ENCODE data around the gene ZNF491. TPM values are rescaled to one million over a fixed set of nuclear protein-coding genes. Genes with fewer than 3 reads are reported as not detected.
"Not testable (repeated sequence)": the region's sequence is repeated elsewhere in the genome, so short reads cannot be mapped to it uniquely, and the experiment has no call there.

ZNF491 gene
- polyA plus RNA-seq, 3 donors: 0.22 to 1.0 (median 0.58) TPM

DNA sequence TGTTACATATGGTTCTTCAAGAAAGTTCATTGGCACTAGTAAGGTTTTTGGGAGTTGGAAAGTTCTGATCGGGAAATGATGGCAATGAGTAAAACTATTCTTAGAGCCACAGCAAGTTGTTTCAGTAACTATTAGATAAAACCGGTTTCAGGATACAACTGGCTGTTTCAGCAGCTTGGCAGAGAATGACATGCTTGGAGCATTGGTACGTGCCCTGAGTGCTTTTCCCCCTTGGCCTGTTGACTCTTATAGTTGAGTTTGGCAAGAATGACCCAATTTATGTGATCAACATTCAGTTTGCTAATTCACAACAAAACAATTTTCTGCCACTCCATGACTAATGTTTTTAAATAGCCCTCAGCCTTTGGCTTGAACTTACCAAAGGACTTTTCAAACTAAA is 10.8 kb upstream of the ZNF491 start:
- 78 to 89% (median 84%) methylated on average over 3 of the region's 3 CpGs for WGBS, 3 donors

DNA sequence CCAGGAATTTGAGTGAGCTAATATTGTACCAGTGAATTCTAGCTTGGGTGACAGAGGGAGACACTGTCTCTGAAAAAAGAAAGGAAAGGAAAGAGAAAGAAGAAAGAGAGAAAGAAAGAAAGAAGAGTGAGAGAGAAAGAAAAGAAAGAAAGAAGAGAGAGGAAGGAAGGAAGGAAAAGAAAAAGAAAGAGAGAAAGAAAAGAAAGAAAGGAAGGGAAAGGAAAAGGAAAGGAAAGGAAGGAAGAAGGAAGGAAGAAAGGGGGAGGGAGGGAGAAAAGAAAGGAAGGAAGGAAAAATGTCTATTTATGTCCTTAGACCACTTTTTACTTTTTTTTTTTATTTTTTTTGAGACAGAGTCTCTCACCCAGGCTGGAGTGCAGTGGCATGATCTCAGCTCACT is 5.4 kb upstream of the ZNF491 start:
- H3K27ac ChIP-seq (ENCODE audit: low read depth, low read length): no peak overlapping the region

More for the DNA sequence above, 10.8 kb upstream of the ZNF491 start:
- no peak overlapping the region for H3K27ac ChIP-seq (ENCODE audit: low read depth, low read length)

DNA sequence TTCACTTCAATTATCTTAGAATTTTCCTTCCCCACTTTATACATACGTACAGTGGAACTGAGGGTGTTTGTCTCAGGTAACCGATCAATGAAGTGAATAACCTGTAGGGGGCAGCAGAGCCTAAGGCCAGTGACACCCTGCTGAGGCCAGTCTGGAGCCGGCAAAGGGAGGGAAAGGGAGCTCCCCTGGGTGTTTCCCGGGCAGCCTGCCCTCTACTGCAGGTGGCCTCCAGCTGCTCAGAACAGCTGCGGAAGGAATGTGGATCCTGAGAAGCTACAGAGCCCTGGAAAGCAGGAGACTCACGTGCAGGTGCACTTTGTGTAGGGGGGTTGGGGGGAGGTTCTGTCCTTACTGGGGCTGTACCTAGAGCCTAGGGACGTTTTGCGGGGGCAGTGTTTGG is 832 bp upstream of the ZNF491 start:
- H3K27ac ChIP-seq (ENCODE audit: low read depth, low read length): no peak overlapping the region
- 2 to 6% (median 4%) methylated on average over 8 of the region's 8 CpGs for WGBS, 3 donors

DNA sequence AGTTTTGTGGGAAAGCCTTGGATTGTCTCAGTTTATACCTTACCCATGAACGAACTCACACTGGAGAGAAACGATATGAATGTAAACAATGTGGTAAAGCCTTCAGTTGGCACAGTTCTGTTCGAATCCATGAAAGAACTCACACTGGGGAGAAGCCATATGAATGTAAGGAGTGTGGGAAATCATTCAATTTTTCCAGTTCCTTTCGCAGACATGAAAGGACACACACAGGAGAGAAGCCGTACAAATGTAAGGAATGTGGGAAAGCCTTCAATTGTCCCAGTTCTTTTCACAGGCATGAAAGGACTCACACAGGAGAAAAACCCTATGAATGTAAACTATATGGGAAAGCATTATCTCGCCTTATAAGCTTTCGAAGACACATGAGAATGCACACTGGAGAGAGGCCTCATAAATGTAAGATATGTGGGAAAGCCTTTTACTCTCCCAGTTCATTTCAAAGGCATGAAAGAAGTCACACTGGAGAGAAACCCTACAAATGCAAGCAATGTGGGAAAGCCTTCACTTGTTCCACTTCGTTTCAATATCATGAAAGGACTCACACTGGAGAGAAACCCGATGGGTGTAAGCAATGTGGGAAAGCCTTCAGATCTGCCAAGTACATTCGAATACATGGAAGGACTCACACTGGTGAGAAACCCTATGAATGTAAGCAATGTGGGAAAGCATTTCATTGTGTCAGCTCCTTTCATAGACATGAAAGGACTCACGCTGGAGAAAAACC is 8.2 kb downstream of the ZNF491 start:
- no peak overlapping the region for H3K27ac ChIP-seq (ENCODE audit: low read depth, low read length)
- 94 to 97% (median 94%) methylated on average over 11 of the region's 11 CpGs for WGBS, 3 donors

DNA sequence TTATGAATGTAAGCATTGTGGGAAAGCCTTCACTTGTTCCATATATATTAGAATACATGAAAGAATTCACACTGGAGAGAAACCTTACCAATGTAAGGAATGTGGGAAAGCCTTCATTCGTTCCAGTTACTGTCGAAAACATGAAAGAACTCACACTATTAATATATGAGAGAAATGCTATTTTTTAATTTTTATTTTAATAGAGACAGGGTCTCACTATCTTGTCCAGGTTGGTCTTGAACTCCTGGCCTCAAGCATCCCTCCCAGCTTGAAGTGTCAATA is 8.7 kb downstream of the ZNF491 start:
- H3K27ac ChIP-seq (ENCODE audit: low read depth, low read length): no peak overlapping the region
- 91 to 96% (median 93%) methylated on average over 2 of the region's 2 CpGs for WGBS, 3 donors

DNA sequence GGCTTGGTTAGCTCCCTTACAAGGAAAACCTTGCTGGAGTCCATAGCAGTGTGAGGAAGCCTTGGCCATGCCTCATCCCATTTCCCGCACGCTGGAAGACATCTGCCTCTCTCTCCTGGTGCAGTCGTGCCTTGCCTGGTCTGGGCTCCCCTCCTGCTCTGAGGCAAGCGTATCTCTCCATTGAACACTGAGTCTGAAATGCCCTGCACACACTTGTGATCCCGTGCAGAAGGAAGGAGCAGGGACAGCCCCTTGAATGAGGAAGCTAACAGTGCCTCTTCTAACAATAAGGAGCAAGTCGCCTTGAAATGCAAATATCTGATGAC is 15.3 kb downstream of the ZNF491 start:
- no peak overlapping the region for H3K27ac ChIP-seq (ENCODE audit: low read depth, low read length)
- 0 to 2% (median 1%) methylated on average over 6 of the region's 6 CpGs for whole genome bisulfite sequencing, 3 donors

DNA sequence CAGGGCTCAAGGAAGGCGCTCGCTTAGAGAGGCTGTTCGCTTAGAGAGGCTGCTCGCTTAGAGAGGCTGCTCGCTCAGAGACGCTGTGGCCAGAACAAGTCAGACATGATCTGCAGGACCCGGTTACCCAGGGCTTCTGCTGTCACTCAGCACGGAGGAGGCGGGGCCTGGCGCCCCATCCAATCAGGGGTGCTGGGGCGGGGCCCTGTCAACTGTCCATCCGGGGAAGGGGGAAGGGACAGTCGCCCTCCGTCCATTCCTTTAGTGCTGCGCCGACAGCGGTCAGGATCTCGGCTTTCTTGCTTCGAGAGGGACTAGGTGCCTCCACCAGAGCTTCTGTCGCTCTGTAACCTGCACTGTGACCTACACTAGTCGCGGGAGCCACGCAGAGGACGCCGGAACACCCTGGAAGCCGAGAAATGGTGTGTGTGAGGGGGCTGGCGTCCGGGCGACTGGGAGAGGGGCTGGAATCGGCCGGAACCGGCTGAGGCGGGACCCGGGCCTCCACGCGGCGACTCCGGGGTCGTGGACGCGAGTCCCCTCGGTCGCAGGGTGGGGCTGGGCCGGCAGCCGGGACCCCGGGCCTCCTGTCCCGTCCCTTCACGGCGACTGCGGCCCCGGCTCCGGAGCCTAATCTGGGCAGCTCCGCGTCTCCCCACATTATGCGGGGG is 15.8 kb downstream of the ZNF491 start, which contains the start of gene ZNF440:
Gene ZNF440 (plus strand): TSS at position 245 of the 671 bp plus-strand sequence. CDS start 175 bp downstream, at position 420.
- WGBS, 3 donors: 0 to 1% (median 0%) methylated on average over 50 to 55 of the region's 55 CpGs
- H3K27ac ChIP-seq (ENCODE audit: low read depth, low read length): no peak within 1 kb of the TSS

DNA sequence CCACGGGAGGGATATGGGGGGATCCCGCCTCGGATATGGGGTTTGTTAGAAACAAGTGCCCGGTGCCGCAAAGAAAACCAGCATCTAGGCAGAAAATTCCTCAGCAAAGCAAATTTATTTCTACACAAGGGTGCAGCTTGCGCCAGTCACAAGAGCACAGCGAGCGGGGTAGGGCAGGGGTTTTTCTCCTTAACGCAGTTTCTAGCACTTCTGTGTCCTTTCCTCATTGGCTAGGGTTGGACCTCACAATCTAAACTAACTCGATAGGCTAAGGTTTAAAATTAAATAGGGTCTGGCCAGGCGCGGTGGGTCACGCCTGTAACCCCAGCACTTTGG is 16.3 kb downstream of the ZNF491 start:
- no peak overlapping the region for H3K27ac ChIP-seq (ENCODE audit: low read depth, low read length)
- 6 to 13% (median 8%) methylated on average over 13 of the region's 13 CpGs for WGBS, 3 donors

DNA sequence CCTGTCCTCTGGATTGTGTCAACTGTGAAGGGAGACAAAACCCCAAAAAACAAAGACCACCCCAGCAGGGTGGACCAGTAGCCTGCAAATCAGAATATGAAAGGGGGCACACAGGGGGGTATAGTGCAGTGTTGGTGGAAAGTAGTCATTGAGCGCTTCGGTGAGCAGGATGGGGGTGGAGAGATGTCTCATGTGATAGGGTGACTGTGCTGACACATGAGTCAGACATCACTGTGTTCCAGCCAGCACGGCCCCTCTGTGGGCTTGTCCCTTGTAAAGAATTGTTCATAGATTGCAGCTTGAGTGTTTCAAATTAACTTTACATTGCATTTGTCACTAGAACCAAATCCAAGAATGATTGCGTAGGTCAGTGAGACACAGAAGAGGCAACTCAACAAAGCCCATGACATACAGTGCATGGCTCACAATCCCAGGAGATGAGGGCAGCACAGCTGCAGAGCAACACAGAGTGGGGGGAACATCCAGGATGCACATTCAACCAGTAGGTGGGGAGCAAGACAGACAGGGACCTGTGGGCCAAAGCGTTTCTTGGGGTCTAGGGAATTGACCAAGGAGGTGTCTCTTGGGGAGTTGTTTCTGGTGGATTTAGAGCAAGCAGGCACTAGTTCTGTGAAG is 23.3 kb downstream of the ZNF491 start:
- no peak overlapping the region for H3K27ac ChIP-seq (ENCODE audit: low read depth, low read length)
- 87 to 93% (median 92%) methylated on average over 5 of the region's 5 CpGs for WGBS, 3 donors

DNA sequence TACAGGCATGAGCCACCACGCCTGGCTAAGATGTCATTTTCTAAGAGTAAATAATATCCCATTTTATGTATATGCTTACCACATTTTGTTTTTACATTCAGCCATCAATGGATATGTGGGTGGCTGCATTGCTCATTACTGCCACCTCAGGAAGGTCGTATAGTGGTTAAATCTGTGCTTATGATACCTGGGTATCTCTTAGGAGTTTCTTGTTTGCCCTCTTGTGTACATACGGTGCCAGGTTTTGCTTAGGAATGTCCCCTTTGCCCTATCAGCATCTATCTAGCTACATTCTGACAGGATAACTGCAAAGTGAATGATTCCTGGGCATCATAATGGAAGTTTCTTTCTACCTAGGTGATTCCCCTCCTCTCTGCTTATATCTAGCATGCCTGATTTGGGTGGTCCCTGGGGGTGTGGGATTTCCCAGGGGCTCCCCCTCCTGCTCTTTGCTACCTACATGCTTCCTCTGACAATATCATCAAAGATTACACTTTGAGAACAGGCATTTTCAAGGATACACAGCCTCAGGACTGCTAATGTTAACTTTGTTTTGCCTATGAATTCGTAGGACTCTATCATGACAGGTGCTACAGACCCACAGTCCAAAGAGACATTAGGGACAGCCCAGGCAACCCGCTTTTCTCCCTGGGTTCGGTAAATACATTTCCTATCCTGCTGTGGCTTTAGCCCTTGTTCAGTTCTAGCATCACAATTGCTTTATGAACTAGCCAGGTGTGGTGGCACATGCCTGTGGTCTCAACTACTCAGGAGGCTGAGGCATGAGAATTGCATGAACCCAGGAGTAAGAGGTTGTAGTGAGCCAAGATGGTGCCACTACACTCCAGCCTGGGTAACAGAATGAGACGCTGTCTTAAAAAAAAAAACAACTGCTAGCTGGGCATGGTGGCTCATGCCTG is 30.9 kb downstream of the ZNF491 start:
- not testable (repeated sequence) for H3K27ac ChIP-seq (ENCODE audit: low read depth, low read length)
- WGBS, 3 donors: 90 to 95% (median 93%) methylated on average over 7 of the region's 7 CpGs

DNA sequence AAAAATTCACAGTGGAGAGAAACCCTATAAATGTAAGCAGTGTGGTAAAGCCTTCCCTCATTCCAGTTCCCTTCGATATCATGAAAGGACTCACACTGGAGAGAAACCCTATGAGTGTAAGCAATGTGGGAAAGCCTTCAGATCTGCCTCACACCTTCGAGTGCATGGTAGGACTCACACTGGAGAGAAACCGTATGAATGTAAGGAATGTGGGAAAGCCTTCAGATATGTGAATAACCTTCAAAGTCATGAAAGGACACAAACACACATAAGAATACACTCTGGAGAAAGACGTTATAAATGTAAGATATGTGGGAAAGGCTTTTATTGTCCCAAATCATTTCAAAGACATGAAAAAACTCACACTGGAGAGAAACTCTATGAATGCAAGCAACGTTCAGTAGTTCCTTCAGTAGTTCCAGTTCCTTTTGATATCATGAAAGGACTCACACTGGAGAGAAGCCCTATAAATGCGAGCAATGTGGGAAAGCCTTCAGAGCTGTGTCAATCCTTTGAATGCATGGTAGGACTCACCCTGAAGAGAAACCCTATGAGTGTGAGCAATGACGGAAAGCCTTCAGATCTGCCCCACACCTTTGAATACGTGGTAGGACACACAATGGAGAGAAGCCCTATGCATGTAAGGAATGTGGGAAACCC is 34.1 kb downstream of the ZNF491 start:
- WGBS, 3 donors: 96 to 97% (median 97%) methylated on average over 8 of the region's 8 CpGs
- H3K27ac ChIP-seq (ENCODE audit: low read depth, low read length): no peak overlapping the region

DNA sequence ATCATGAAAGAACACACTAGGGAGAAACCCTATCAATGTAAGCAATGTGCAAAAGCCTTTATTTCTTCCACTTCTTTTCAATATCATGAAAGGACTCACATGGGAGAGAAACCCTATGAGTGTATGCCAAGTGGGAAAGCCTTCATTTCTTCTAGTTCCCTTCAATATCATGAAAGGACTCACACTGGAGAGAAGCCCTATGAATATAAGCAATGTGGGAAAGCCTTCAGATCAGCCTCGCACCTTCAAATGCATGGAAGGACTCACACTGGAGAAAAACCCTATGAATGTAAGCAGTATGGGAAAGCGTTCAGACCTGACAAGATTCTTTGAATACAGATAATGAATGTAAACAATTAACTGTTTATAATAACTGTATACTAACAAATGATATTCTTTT is 35.2 kb downstream of the ZNF491 start:
- H3K27ac ChIP-seq (ENCODE audit: low read depth, low read length): no peak overlapping the region
- 97 to 99% (median 98%) methylated on average over 2 of the region's 2 CpGs for WGBS, 3 donors

DNA sequence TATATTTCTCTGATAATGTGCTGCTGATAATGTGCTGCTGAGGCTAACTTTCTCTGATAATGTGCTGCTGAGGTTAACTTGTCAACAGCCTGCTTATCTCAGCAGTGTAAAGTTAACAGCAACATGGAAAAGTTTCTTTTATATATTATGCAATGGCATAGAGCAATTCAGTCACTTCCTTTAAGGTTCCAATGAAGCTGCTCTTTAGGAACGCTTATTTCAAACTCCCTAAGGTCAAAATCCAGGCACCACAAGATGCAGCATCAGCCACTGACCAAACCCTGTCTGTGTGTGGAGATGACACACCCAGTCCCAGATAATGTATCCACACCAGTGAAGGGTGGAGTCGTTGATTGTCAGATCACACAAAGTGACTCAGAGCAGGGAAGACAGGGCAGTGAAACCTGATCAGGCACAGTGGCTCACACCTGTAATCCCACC is 37.3 kb downstream of the ZNF491 start:
- WGBS, 3 donors: 84 to 100% (median 91%) methylated on average over 2 of the region's 2 CpGs
- not testable (repeated sequence) for H3K27ac ChIP-seq (ENCODE audit: low read depth, low read length)

DNA sequence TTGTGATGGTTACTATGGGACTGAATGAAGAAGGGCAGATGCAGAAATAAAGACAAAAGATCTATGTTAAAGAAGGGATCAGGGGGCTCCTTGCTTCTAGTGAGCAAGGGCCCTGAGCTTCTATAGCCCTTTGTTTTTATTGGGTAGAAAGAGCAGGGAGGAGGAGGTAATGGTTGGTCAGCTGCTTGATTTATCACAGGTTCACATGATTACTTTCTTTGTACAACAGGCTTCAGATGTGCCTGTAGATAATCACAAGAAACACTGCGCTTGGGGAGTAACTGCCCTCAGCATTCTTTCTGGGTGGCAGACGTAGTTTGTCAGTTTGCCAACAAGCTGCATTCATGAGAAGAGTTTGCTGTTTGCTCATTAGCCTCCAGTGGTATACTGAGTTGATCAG is 45.4 kb downstream of the ZNF491 start:
- 47 to 68% (median 64%) methylated on average over 2 of the region's 2 CpGs for WGBS, 3 donors
- no peak overlapping the region for H3K27ac ChIP-seq (ENCODE audit: low read depth, low read length)

DNA sequence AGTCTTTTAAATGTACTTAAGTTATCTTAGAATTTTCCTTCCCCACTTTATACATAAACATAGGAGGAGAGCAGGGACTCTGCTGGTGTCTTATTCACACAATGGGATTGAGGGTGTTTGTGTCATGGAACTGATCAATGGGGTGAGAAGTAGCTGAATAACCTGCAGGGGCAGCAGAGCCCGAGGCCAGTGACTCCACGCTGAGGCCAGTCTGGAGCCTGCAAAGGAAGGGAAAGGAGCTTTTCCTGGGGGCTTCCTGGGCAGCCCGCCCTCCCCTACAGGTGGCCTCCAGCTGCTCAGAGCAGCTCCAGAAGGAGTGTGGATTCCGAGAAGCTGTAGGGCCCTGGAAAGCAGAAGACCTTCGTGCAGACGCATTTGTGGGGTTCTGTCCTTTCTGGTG is 49.3 kb downstream of the ZNF491 start:
- WGBS, 3 donors: 61 to 71% (median 70%) methylated on average over 6 of the region's 6 CpGs
- not testable (repeated sequence) for H3K27ac ChIP-seq (ENCODE audit: low read depth, low read length)

DNA sequence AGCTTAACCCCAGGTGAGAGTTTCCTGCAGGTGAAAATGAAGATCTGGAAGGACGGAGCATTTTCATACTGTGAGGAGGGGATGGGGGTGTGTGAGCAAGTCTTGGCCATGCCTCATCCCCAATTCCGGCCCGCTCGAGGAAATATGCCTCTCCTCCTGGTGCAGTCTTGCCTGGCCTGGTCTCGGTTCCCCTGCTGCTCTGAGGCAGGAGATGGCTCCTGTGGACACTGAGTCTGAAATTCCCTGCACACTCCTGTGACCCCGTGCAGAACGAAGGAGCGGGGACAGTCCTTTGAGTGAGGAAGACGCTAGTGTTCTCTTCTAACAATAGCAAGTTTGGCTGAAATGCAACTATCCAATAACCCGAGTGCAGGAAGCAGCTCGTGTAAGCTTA is 49.9 kb downstream of the ZNF491 start:
- 34 to 37% (median 36%) methylated on average over 11 of the region's 11 CpGs for WGBS, 3 donors
- H3K27ac ChIP-seq (ENCODE audit: low read depth, low read length): no peak overlapping the region

DNA sequence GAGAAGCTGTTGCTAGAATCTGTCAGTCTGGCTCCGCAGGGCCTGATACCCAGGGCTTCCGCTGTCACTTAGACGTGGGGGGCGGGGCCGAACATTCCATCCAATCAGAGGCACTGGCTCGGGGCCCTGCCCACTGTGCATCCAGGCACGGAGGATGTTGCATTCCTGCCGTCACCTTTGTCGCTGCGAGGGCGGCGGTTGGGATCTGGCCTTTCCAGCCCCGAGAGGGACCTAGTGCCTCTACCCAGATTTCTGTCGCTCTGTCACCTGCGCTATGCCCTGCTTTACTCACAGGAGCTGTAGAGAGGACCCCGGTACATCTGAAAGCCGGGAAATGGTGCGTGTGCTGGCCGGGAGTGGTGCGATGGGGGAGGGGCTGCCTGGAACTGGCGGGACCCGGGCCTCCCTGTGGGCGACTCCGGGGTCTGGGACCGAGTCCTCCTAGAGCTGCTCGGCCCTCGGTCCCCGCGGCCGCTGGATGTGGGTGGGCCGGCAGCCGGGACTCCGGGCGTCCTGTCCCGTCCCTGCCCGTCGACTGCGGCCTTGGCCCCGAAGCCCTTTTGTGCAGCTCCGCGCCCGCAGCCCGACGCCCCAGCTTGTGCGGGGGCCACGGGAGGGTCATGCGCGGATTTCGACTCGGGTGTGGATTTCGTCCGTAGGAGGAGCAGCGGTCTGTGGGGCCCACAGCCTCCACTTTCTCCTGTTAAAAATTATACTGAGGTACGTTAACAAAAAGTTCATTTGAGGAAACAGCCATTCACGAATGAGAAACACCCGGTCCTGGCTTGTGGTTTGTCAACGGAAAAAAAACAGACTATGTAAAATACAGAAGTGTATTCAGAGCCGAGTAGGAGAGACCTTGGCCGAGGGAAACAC is 50.5 kb downstream of the ZNF491 start, which contains the start of gene ZNF439:
Gene ZNF439 (plus strand): TSS at position 133 of the 876 bp plus-strand sequence. CDS start 142 bp downstream, at position 275.
- 1% methylated on average over 54 to 59 of the region's 59 CpGs for WGBS, 3 donors
- H3K27ac ChIP-seq (ENCODE audit: low read depth, low read length): no peak within 1 kb of the TSS
